GM19455 (cell line): ENCODE measurements around the gene SASH1.

Experiments used
- ATAC-seq: cut with Tn5 transposase; IDR thresholded peaks from one replicate; pipeline ENCODE4 v1.9.1; 2021; ENCODE audit not compliant: unreplicated experiment

SASH1 gene

GRCh38 chr6:148398244-148398643, 55.6 kb downstream of the SASH1 start:
- no peak for ATAC-seq

GRCh38 chr6:148398678-148399077, 56.0 kb downstream of the SASH1 start:
- ATAC-seq: no peak

- ATAC-seq: no peak
Measured at GRCh38 chr6:148401571-148401970, 58.9 kb downstream of the SASH1 start.

- ATAC-seq: no peak
Measured at GRCh38 chr6:148404456-148405054, 61.9 kb downstream of the SASH1 start.

GRCh38 chr6:148405894-148406293, 63.3 kb downstream of the SASH1 start:
- no peak for ATAC-seq

GRCh38 chr6:148406579-148407371, 64.1 kb downstream of the SASH1 start:
- no peak for ATAC-seq

- ATAC-seq: no peak
Measured at GRCh38 chr6:148407372-148407771, 64.7 kb downstream of the SASH1 start.

- no peak for ATAC-seq
Measured at GRCh38 chr6:148413321-148414091, 70.9 kb downstream of the SASH1 start.

- ATAC-seq: no peak
Measured at GRCh38 chr6:148414092-148414489, 71.5 kb downstream of the SASH1 start.

GRCh38 chr6:148414836-148415235, 72.2 kb downstream of the SASH1 start:
- ATAC-seq: no peak

- ATAC-seq: no peak
Measured at GRCh38 chr6:148415511-148416260, 73.0 kb downstream of the SASH1 start.

GRCh38 chr6:148416330-148416965, 73.8 kb downstream of the SASH1 start:
- no peak for ATAC-seq

- ATAC-seq: no peak
Measured at GRCh38 chr6:148417045-148417444, 74.4 kb downstream of the SASH1 start.

- no peak for ATAC-seq
Measured at GRCh38 chr6:148419430-148419829, 76.8 kb downstream of the SASH1 start.

- no peak for ATAC-seq
Measured at GRCh38 chr6:148422085-148422484, 79.4 kb downstream of the SASH1 start.

GRCh38 chr6:148423133-148423532, 80.5 kb downstream of the SASH1 start:
- no peak for ATAC-seq

- ATAC-seq: no peak
Measured at GRCh38 chr6:148423601-148424270, 81.1 kb downstream of the SASH1 start.

GRCh38 chr6:148425443-148425842, 82.8 kb downstream of the SASH1 start:
- no peak for ATAC-seq

- ATAC-seq: no peak
Measured at GRCh38 chr6:148426317-148426977, 83.8 kb downstream of the SASH1 start.

GRCh38 chr6:148427333-148427732, 84.7 kb downstream of the SASH1 start:
- ATAC-seq: no peak
